Activated naive CD8-positive, alpha-beta T cell treated with anti-CD3 and anti-CD28 coated beads, Interleukin-2, amount 50 U/mL, for 24 hours (primary cell): ENCODE measurements around the gene SCYGR4.

Experiments used
- ATAC-seq: fragments of 150-1000 bp; cut with Tn5 transposase; one replicate; pipeline ENCODE4 v1.10.0; 2021
- DNase-seq: peaks from one replicate; pipeline ENCODE4 v3.0.0; 2021
- H3K27ac Mint-ChIP-seq: one replicate; pipeline ENCODE4 v1.8.0; 2021; ENCODE audit warnings: mild to moderate bottlenecking, mixed read lengths
- H3K27me3 Mint-ChIP-seq: one replicate; pipeline ENCODE4 v1.8.0; 2021; ENCODE audit warnings: mixed read lengths
- H3K36me3 Mint-ChIP-seq: one replicate; pipeline ENCODE4 v1.8.0; 2021; ENCODE audit warnings: low read depth, mixed read lengths
- H3K4me1 Mint-ChIP-seq: one replicate; pipeline ENCODE4 v1.8.0; 2021; ENCODE audit warnings: mixed read lengths
- H3K4me3 Mint-ChIP-seq: one replicate; pipeline ENCODE4 v1.8.0; 2021; ENCODE audit warnings: mild to moderate bottlenecking, moderate library complexity, mixed read lengths
- H3K9me3 Mint-ChIP-seq: one replicate; pipeline ENCODE4 v1.8.0; 2021; ENCODE audit warnings: mixed read lengths

Gene SCYGR4

GRCh38 chr2:227606476-227606875 lies 10.8 kb upstream of the SCYGR4 start:
- peaks cover 28% of the 10 kb centered on the region for H3K27me3 Mint-ChIP-seq
- DNase-seq (no peak), ATAC-seq (no peak)
- no peaks in the 10 kb centered on the region for H3K36me3 Mint-ChIP-seq
- H3K9me3 Mint-ChIP-seq, result no peaks in the 10 kb centered on the region
- H3K4me1 Mint-ChIP-seq, result peaks cover 13% of the 10 kb centered on the region
- H3K4me3 Mint-ChIP-seq, result no peak overlapping the region
- H3K27ac Mint-ChIP-seq, result no peak overlapping the region

GRCh38 chr2:227607941-227608340 lies 9.4 kb upstream of the SCYGR4 start:
- DNase-seq (no peak), ATAC-seq (no peak)
- H3K36me3 Mint-ChIP-seq, result no peaks in the 10 kb centered on the region
- no peak overlapping the region for H3K4me3 Mint-ChIP-seq
- peaks cover 13% of the 10 kb centered on the region for H3K4me1 Mint-ChIP-seq
- no peak overlapping the region for H3K27ac Mint-ChIP-seq
- peaks cover 27% of the 10 kb centered on the region for H3K27me3 Mint-ChIP-seq
- H3K9me3 Mint-ChIP-seq, result no peaks in the 10 kb centered on the region

- no peak for DNase-seq
- no peak overlapping the region for H3K27ac Mint-ChIP-seq
- H3K4me3 Mint-ChIP-seq, result no peak overlapping the region
- H3K4me1 Mint-ChIP-seq, result peaks cover 13% of the 10 kb centered on the region
- H3K27me3 Mint-ChIP-seq, result peaks cover 27% of the 10 kb centered on the region
- H3K36me3 Mint-ChIP-seq, result no peaks in the 10 kb centered on the region
- peak; percentile 40 for ATAC-seq
- no peaks in the 10 kb centered on the region for H3K9me3 Mint-ChIP-seq
Observed at GRCh38 chr2:227608561-227609338, 8.5 kb upstream of the SCYGR4 start.

GRCh38 chr2:227610123-227610522 lies 7.2 kb upstream of the SCYGR4 start:
- Mint-ChIP-seq H3K4me3 (no peak overlapping the region), H3K27me3 (peaks cover 24% of the 10 kb centered on the region), H3K4me1 (peaks cover 13% of the 10 kb centered on the region), H3K36me3 (no peaks in the 10 kb centered on the region), H3K9me3 (no peaks in the 10 kb centered on the region), H3K27ac (no peak overlapping the region)
- DNase-seq (no peak), ATAC-seq (no peak)

- no peaks in the 10 kb centered on the region for H3K9me3 Mint-ChIP-seq
- no peaks in the 10 kb centered on the region for H3K36me3 Mint-ChIP-seq
- DNase-seq (no peak), ATAC-seq (no peak)
- no peak overlapping the region for H3K27ac Mint-ChIP-seq
- H3K27me3 Mint-ChIP-seq, result peaks cover 19% of the 10 kb centered on the region
- H3K4me1 Mint-ChIP-seq, result peaks cover 13% of the 10 kb centered on the region
- H3K4me3 Mint-ChIP-seq, result no peak overlapping the region
Observed at GRCh38 chr2:227612546-227613271, 4.6 kb upstream of the SCYGR4 start.

- Mint-ChIP-seq H3K27me3 (peaks cover 23% of the 10 kb centered on the region), H3K4me1 (peaks cover 9% of the 10 kb centered on the region), H3K4me3 (no peak overlapping the region), H3K9me3 (no peaks in the 10 kb centered on the region), H3K36me3 (no peaks in the 10 kb centered on the region), H3K27ac (no peak overlapping the region)
- DNase-seq (no peak), ATAC-seq (no peak)
Observed at GRCh38 chr2:227613272-227613660, 4.0 kb upstream of the SCYGR4 start.

GRCh38 chr2:227614246-227614645 lies 3.1 kb upstream of the SCYGR4 start:
- Mint-ChIP-seq H3K4me3 (no peak overlapping the region), H3K36me3 (no peaks in the 10 kb centered on the region), H3K4me1 (peaks cover 2% of the 10 kb centered on the region), H3K9me3 (no peaks in the 10 kb centered on the region), H3K27me3 (peaks cover 23% of the 10 kb centered on the region), H3K27ac (no peak overlapping the region)
- ATAC-seq (no peak), DNase-seq (no peak)

GRCh38 chr2:227614740-227615139 lies 2.6 kb upstream of the SCYGR4 start, which contains the start of gene SCYGR3:
Gene SCYGR3 (minus strand): TSS chr2:227614840. CDS start chr2:227614840, 0 bp downstream.
- Mint-ChIP-seq H3K4me1 (peaks cover 2% of the 10 kb centered on the region), H3K27ac (no peak within 1 kb of the TSS), H3K9me3 (no peaks in the 10 kb centered on the region), H3K36me3 (no peaks in the 10 kb centered on the region), H3K4me3 (no peak within 1 kb of the TSS), H3K27me3 (peaks cover 20% of the 10 kb centered on the region)
- DNase-seq (no peak), ATAC-seq (no peak)

- Mint-ChIP-seq H3K4me3 (no peak overlapping the region), H3K27me3 (peaks cover 17% of the 10 kb centered on the region), H3K4me1 (peaks cover under 1% of the 10 kb centered on the region)
Observed at GRCh38 chr2:227615181-227615580, 2.1 kb upstream of the SCYGR4 start.

GRCh38 chr2:227615906-227616305 lies 1.4 kb upstream of the SCYGR4 start:
- H3K27ac Mint-ChIP-seq, result no peak overlapping the region
- H3K36me3 Mint-ChIP-seq, result no peaks in the 10 kb centered on the region
- H3K9me3 Mint-ChIP-seq, result no peaks in the 10 kb centered on the region
- no peak overlapping the region for H3K4me3 Mint-ChIP-seq
- no peaks in the 10 kb centered on the region for H3K4me1 Mint-ChIP-seq
- DNase-seq, result no peak
- ATAC-seq, result no peak
- peaks cover 12% of the 10 kb centered on the region for H3K27me3 Mint-ChIP-seq

More at GRCh38 chr2:227615181-227615580, 2.1 kb upstream of the SCYGR4 start:
- no peak overlapping the region for H3K27ac Mint-ChIP-seq
- DNase-seq (no peak), ATAC-seq (no peak)
- H3K36me3 Mint-ChIP-seq, result no peaks in the 10 kb centered on the region
- no peaks in the 10 kb centered on the region for H3K9me3 Mint-ChIP-seq

GRCh38 chr2:227616631-227617030 lies 667 bp upstream of the SCYGR4 start:
- no peaks in the 10 kb centered on the region for H3K4me1 Mint-ChIP-seq
- DNase-seq (no peak), ATAC-seq (no peak)
- peaks cover 14% of the 10 kb centered on the region for H3K27me3 Mint-ChIP-seq
- no peak overlapping the region for H3K27ac Mint-ChIP-seq
- H3K36me3 Mint-ChIP-seq, result no peaks in the 10 kb centered on the region
- H3K9me3 Mint-ChIP-seq, result no peaks in the 10 kb centered on the region
- H3K4me3 Mint-ChIP-seq, result no peak overlapping the region

GRCh38 chr2:227623226-227623625 lies 5.9 kb downstream of the SCYGR4 start:
- H3K9me3 Mint-ChIP-seq, result no peaks in the 10 kb centered on the region
- DNase-seq (no peak), ATAC-seq (no peak)
- H3K4me3 Mint-ChIP-seq, result no peak overlapping the region
- H3K36me3 Mint-ChIP-seq, result no peaks in the 10 kb centered on the region
- no peak overlapping the region for H3K27ac Mint-ChIP-seq
- peaks cover 2% of the 10 kb centered on the region for H3K27me3 Mint-ChIP-seq
- H3K4me1 Mint-ChIP-seq, result no peaks in the 10 kb centered on the region

GRCh38 chr2:227625420-227625819 lies 8.1 kb downstream of the SCYGR4 start:
- Mint-ChIP-seq H3K4me3 (no peak overlapping the region), H3K4me1 (no peaks in the 10 kb centered on the region), H3K9me3 (no peaks in the 10 kb centered on the region), H3K27me3 (peaks cover 15% of the 10 kb centered on the region), H3K36me3 (no peaks in the 10 kb centered on the region), H3K27ac (no peak overlapping the region)
- DNase-seq, result no peak
- ATAC-seq, result no peak

- DNase-seq, result no peak
- H3K4me1 Mint-ChIP-seq, result no peaks in the 10 kb centered on the region
- ATAC-seq, result no peak
- H3K27me3 Mint-ChIP-seq, result peaks cover 17% of the 10 kb centered on the region
- no peaks in the 10 kb centered on the region for H3K36me3 Mint-ChIP-seq
- no peak overlapping the region for H3K4me3 Mint-ChIP-seq
- no peak overlapping the region for H3K27ac Mint-ChIP-seq
- H3K9me3 Mint-ChIP-seq, result no peaks in the 10 kb centered on the region
Observed at GRCh38 chr2:227626580-227627151, 9.4 kb downstream of the SCYGR4 start.

GRCh38 chr2:227627769-227628168 lies 10.5 kb downstream of the SCYGR4 start:
- ATAC-seq (peak; percentile 69), DNase-seq (no peak)
- no peak overlapping the region for H3K4me3 Mint-ChIP-seq
- H3K9me3 Mint-ChIP-seq, result no peaks in the 10 kb centered on the region
- no peaks in the 10 kb centered on the region for H3K36me3 Mint-ChIP-seq
- H3K27me3 Mint-ChIP-seq, result peaks cover 21% of the 10 kb centered on the region
- no peak overlapping the region for H3K27ac Mint-ChIP-seq
- no peaks in the 10 kb centered on the region for H3K4me1 Mint-ChIP-seq
